ENCODE data around the gene LARGE2. TPM values are rescaled to one million over a fixed set of nuclear protein-coding genes. Genes with fewer than 3 reads are reported as not detected.
A peak's percentile ranks its signal among the peaks of the same experiment; 100 is the strongest.

The LARGE2 gene
- total RNA-seq, 1 experiment from 2014 or later = 108 TPM

DNA sequence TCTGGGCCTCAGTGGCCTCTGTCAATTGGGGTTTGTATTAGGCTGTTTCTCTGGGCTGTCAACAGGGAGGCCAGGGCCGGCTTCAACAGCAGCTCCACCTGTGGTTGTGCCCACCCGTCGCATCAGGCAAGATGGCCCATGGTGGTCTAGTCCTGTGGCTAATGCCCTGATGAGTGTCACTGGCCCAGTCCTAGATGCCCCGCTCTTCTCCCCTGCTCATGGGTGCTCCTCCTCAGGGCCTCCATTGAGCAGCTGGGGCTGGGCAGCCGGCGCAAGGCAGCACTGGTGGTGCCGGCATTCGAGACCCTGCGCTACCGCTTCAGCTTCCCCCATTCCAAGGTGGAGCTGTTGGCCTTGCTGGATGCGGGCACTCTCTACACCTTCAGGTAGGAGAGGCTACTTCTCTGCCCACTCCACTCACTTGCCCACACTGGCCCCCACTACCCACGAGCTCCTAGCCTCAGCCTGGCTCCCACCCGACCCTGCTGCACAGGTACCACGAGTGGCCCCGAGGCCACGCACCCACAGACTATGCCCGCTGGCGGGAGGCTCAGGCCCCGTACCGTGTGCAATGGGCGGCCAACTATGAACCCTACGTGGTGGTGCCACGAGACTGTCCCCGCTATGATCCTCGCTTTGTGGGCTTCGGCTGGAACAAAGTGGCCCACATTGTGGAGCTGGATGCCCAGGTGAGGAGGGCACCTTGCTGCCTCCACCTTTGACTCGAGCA, 5.4 kb downstream of the LARGE2 start:
- no peak overlapping the region for H2BK12ac ChIP-seq (ENCODE audit: insufficient read length, low read depth, low read length)
- no peak overlapping the region for H2BK15ac ChIP-seq (ENCODE audit: low read depth, low read length)
- no peak overlapping the region for H4K5ac ChIP-seq (ENCODE audit: insufficient read length, low read depth, low read length)
- H3K4me2 ChIP-seq (ENCODE audit: insufficient read depth, insufficient read length, low read length) = no peak overlapping the region
- no peaks in the 10 kb centered on the region for H3K4me1 ChIP-seq (ENCODE audit: insufficient read depth, low read length)
- no peak overlapping the region for H2BK20ac ChIP-seq (ENCODE audit: low read depth, low read length, poor library complexity, severe bottlenecking)
- no peaks in the 10 kb centered on the region for H3K79me1 ChIP-seq (ENCODE audit: insufficient read depth, low read depth, low read length, poor library complexity, severe bottlenecking)
- Mint-ChIP-seq H3K4me3 (no peak overlapping the region), H3K36me3 (ENCODE audit: insufficient read depth in 1 of 3, low read depth in 3 of 3) (peaks cover 22 to 65% (median 63%) of the 10 kb centered on the region in 3 experiments), H3K4me1 (peaks cover 11 to 17% of the 10 kb centered on the region in 2 experiments), H3K9me3 (no peaks in the 10 kb centered on the region), H3K27me3 (ENCODE audit: low read depth) (peaks cover 2% of the 10 kb centered on the region; the same call in 1 of the 2 replicates), H3K27ac (peak overlapping the region in 1 of 3 experiments; percentile 30; a peak in 1 of 7 replicates)
- H3K9ac ChIP-seq (ENCODE audit: extremely low read depth, insufficient read length, low read length) = no peak overlapping the region
- H3T11ph ChIP-seq (ENCODE audit: low read length) = no peak overlapping the region
- WGBS (ENCODE audit: extremely low coverage, insufficient read length, low lambda C conversion rate) = no CpG with 5 or more reads among the region's 27 CpGs
- H4K8ac ChIP-seq (replicated peaks; ENCODE audit: insufficient read length, low read depth, low read length) = no peak overlapping the region
- H3K56ac ChIP-seq (ENCODE audit: insufficient read length, low read depth, low read length) = no peak overlapping the region
- no peaks in the 10 kb centered on the region for H3K9me3 ChIP-seq (ENCODE audit: control insufficient read depth, low read depth, low read length)
- peak; percentile 24 for DNase-seq
- no peak overlapping the region for H2BK5ac ChIP-seq (ENCODE audit: insufficient read length, low read length)
- H2BK120ac ChIP-seq (ENCODE audit: low read depth, low read length, poor library complexity, severe bottlenecking) = no peak overlapping the region
- no peak overlapping the region for H3K27ac ChIP-seq (ENCODE audit: insufficient read length, low read depth, low read length)
- peaks cover 5% of the 10 kb centered on the region for H3K23me2 ChIP-seq (ENCODE audit: insufficient read length, low read depth, low read length, poor library complexity, severe bottlenecking)
- H3K18ac ChIP-seq (ENCODE audit: insufficient read length, low read depth, low read length) = no peak overlapping the region
- H3K14ac ChIP-seq (ENCODE audit: insufficient read depth, low read length) = no peak overlapping the region
- H2AK5ac ChIP-seq (ENCODE audit: insufficient read length, low read length) = no peak overlapping the region
- no peaks in the 10 kb centered on the region for H4K20me1 ChIP-seq (ENCODE audit: control insufficient read depth, insufficient read depth, insufficient read length)
- H3K27me3 ChIP-seq (ENCODE audit: insufficient read depth, low read length) = no peaks in the 10 kb centered on the region
- no peak overlapping the region for H4K91ac ChIP-seq (ENCODE audit: insufficient read length, low read depth, low read length)
- no peak overlapping the region for H3K4ac ChIP-seq (ENCODE audit: low read depth, low read length)
- no peak overlapping the region for H2AFZ ChIP-seq (ENCODE audit: low read length)
- TF ChIP-seq, protein P1, sequence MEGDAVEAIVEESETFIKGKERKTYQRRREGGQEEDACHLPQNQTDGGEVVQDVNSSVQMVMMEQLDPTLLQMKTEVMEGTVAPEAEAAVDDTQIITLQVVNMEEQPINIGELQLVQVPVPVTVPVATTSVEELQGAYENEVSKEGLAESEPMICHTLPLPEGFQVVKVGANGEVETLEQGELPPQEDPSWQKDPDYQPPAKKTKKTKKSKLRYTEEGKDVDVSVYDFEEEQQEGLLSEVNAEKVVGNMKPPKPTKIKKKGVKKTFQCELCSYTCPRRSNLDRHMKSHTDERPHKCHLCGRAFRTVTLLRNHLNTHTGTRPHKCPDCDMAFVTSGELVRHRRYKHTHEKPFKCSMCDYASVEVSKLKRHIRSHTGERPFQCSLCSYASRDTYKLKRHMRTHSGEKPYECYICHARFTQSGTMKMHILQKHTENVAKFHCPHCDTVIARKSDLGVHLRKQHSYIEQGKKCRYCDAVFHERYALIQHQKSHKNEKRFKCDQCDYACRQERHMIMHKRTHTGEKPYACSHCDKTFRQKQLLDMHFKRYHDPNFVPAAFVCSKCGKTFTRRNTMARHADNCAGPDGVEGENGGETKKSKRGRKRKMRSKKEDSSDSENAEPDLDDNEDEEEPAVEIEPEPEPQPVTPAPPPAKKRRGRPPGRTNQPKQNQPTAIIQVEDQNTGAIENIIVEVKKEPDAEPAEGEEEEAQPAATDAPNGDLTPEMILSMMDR (conservative IDR thresholded peaks at IDR 0.05) = no peak
- no peak overlapping the region for H3K23ac ChIP-seq (ENCODE audit: insufficient read length, low read depth, low read length)
- no peaks in the 10 kb centered on the region; the same call in 1 of the 2 replicates for H3K79me2 ChIP-seq (ENCODE audit: insufficient read depth, low read length)
